Measurements from ENCODE around the gene PRPF4. TPM values are rescaled to one million over a fixed set of nuclear protein-coding genes. Genes with fewer than 3 reads are reported as not detected.

The PRPF4 gene
- total RNA-seq, 1 experiment from 2014 or later = 38.6 TPM

- H3K27me3 Mint-ChIP-seq (ENCODE audit: insufficient read depth, unreplicated experiment) = no peaks in the 10 kb centered on the region
- intact Hi-C loops (cut with micrococcal nuclease; ENCODE audit: unreplicated experiment) = no loop called here
These were observed 43.6 kb downstream of the PRPF4 start for GRCh38 chr9:113319054-113319453.

GRCh38 chr9:113320051-113320450 lies 44.6 kb downstream of the PRPF4 start:
- Histone ChIP-seq H3K4me1 (no peaks in the 10 kb centered on the region), H3K27me3 (replicated peaks; ENCODE audit: control insufficient read depth, insufficient read depth, low read length) (no peaks in the 10 kb centered on the region), H3K36me3 (ENCODE audit: control insufficient read depth, insufficient read depth, low read length) (no peaks in the 10 kb centered on the region), H3K9me3 (no peaks in the 10 kb centered on the region), H3K4me3 (ENCODE audit: low read depth, low read length) (no peak overlapping the region)
- Mint-ChIP-seq H3K27ac (ENCODE audit: unreplicated experiment) (no peak overlapping the region), H3K36me3 (ENCODE audit: insufficient read depth, unreplicated experiment) (no peaks in the 10 kb centered on the region), H3K4me3 (ENCODE audit: unreplicated experiment) (no peak overlapping the region), H3K9me3 (ENCODE audit: unreplicated experiment) (no peaks in the 10 kb centered on the region), H3K27me3 (ENCODE audit: insufficient read depth, unreplicated experiment) (no peaks in the 10 kb centered on the region), H3K4me1 (ENCODE audit: low read depth, unreplicated experiment) (no peaks in the 10 kb centered on the region)
- no peak for DNase-seq
- intact Hi-C loops (cut with micrococcal nuclease; ENCODE audit: unreplicated experiment) = no loop called here
- ChIA-PET CTCF (no interaction called here), POLR2A (no interaction called here)
- no TSS peak for BruUV-seq (replicated peaks)
- TF ChIP-seq, protein P1, sequence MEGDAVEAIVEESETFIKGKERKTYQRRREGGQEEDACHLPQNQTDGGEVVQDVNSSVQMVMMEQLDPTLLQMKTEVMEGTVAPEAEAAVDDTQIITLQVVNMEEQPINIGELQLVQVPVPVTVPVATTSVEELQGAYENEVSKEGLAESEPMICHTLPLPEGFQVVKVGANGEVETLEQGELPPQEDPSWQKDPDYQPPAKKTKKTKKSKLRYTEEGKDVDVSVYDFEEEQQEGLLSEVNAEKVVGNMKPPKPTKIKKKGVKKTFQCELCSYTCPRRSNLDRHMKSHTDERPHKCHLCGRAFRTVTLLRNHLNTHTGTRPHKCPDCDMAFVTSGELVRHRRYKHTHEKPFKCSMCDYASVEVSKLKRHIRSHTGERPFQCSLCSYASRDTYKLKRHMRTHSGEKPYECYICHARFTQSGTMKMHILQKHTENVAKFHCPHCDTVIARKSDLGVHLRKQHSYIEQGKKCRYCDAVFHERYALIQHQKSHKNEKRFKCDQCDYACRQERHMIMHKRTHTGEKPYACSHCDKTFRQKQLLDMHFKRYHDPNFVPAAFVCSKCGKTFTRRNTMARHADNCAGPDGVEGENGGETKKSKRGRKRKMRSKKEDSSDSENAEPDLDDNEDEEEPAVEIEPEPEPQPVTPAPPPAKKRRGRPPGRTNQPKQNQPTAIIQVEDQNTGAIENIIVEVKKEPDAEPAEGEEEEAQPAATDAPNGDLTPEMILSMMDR (IDR thresholded peaks at IDR 0.05; ENCODE audit: insufficient read depth in 1 of 2, low read depth in 1 of 2, low read length in 1 of 2, severe bottlenecking in 1 of 2, unreplicated experiment in 1 of 2) = no peak

More at GRCh38 chr9:113319054-113319453, 43.6 kb downstream of the PRPF4 start:
- no peaks in the 10 kb centered on the region for H3K27me3 ChIP-seq (replicated peaks; ENCODE audit: control insufficient read depth, insufficient read depth, low read length)
- no peaks in the 10 kb centered on the region for H3K4me1 Mint-ChIP-seq (ENCODE audit: low read depth, unreplicated experiment)
- no peak overlapping the region for H3K27ac Mint-ChIP-seq (ENCODE audit: unreplicated experiment)
- BruUV-seq (replicated peaks) = no TSS peak
- no peaks in the 10 kb centered on the region for H3K36me3 ChIP-seq (ENCODE audit: control insufficient read depth, insufficient read depth, low read length)
- ChIA-PET CTCF (no interaction called here), POLR2A (no interaction called here)
- H3K36me3 Mint-ChIP-seq (ENCODE audit: insufficient read depth, unreplicated experiment) = no peaks in the 10 kb centered on the region
- H3K4me3 ChIP-seq (ENCODE audit: low read depth, low read length) = no peak overlapping the region
- no peak for DNase-seq
- H3K9me3 Mint-ChIP-seq (ENCODE audit: unreplicated experiment) = no peaks in the 10 kb centered on the region
- no peaks in the 10 kb centered on the region for H3K4me1 ChIP-seq
- no peak overlapping the region for H3K4me3 Mint-ChIP-seq (ENCODE audit: unreplicated experiment)
- H3K9me3 ChIP-seq = no peaks in the 10 kb centered on the region
- TF ChIP-seq, protein P1 (IDR thresholded peaks at IDR 0.05; ENCODE audit: insufficient read depth in 1 of 2, low read depth in 1 of 2, low read length in 1 of 2, severe bottlenecking in 1 of 2, unreplicated experiment in 1 of 2) = no peak

- Histone ChIP-seq H3K4me3 (ENCODE audit: low read depth, low read length) (no peak overlapping the region), H3K27me3 (replicated peaks; ENCODE audit: control insufficient read depth, insufficient read depth, low read length) (no peaks in the 10 kb centered on the region), H3K9me3 (no peaks in the 10 kb centered on the region), H3K4me1 (no peaks in the 10 kb centered on the region), H3K36me3 (ENCODE audit: control insufficient read depth, insufficient read depth, low read length) (no peaks in the 10 kb centered on the region)
- intact Hi-C loops (cut with micrococcal nuclease; ENCODE audit: unreplicated experiment) = no loop called here
- no peaks in the 10 kb centered on the region for H3K27me3 Mint-ChIP-seq (ENCODE audit: insufficient read depth, unreplicated experiment)
- no peak overlapping the region for H3K4me3 Mint-ChIP-seq (ENCODE audit: unreplicated experiment)
- H3K36me3 Mint-ChIP-seq (ENCODE audit: insufficient read depth, unreplicated experiment) = no peaks in the 10 kb centered on the region
- H3K4me1 Mint-ChIP-seq (ENCODE audit: low read depth, unreplicated experiment) = no peaks in the 10 kb centered on the region
- DNase-seq = no peak
- H3K27ac Mint-ChIP-seq (ENCODE audit: unreplicated experiment) = no peak overlapping the region
- TF ChIP-seq, protein P1 (IDR thresholded peaks at IDR 0.05; ENCODE audit: insufficient read depth in 1 of 2, low read depth in 1 of 2, low read length in 1 of 2, severe bottlenecking in 1 of 2, unreplicated experiment in 1 of 2) = no peak
- POLR2A ChIA-PET = no interaction called here
- CTCF ChIA-PET = no interaction called here
- H3K9me3 Mint-ChIP-seq (ENCODE audit: unreplicated experiment) = no peaks in the 10 kb centered on the region
- BruUV-seq (replicated peaks) = no TSS peak
These were observed 47.2 kb downstream of the PRPF4 start for GRCh38 chr9:113322671-113323070.

Data from Caco-2 (cell line).